Measurements from ENCODE around the gene WNT1.

DNA sequence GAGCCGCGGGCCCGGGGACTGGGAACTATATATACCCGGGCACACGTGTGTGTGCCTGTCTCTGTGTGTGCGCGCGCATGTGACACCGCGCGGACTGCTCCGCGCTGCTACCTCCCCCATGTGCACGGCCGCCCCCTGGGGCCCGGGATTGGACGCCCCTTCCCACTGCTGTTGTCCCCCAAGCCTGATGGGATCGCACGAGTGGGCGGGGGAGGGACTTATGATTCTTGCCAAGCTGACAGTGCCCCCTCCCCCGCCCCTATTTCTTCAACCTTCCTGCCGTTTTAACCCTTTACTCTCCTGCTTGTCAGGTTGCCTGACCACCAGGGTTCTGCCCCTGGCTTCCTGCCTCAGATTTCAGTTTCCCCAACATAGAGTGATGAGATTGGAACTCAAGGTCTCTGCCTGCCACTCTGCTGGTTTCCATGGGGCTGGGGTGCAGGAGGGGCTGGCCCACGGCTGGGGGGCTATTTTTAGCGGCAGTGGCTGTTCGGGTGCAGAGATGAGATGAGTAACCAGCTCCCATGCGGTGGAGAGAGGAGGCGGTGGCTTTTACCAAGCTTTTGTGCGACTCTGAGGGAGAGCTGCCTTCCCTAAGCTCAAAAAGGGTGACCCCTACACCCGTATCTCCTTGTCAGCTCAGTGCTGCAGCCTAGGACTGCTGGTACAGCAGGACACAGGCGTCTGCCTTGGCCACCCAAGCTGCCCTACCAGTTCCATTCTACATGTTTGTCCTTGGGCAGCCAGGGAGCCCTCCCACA is 21.4 kb downstream of the WNT1 start, which contains the start of gene DDN:
- TF ChIP-seq POLR2A (IDR thresholded peaks at IDR 0.05; ENCODE audit: low read length) (peak; percentile 9), GATA1 (IDR thresholded peaks at IDR 0.05; ENCODE audit: low read depth, low read length) (no peak)

Measured in erythroblast (primary cell).